NCI-H345 (cell line): ENCODE data around the gene NFATC4.

Experiments used
- DNase-seq: peaks from one replicate; lab custom pipeline; 2025; lab: John Stamatoyannopoulos, UW

NFATC4 gene

DNA sequence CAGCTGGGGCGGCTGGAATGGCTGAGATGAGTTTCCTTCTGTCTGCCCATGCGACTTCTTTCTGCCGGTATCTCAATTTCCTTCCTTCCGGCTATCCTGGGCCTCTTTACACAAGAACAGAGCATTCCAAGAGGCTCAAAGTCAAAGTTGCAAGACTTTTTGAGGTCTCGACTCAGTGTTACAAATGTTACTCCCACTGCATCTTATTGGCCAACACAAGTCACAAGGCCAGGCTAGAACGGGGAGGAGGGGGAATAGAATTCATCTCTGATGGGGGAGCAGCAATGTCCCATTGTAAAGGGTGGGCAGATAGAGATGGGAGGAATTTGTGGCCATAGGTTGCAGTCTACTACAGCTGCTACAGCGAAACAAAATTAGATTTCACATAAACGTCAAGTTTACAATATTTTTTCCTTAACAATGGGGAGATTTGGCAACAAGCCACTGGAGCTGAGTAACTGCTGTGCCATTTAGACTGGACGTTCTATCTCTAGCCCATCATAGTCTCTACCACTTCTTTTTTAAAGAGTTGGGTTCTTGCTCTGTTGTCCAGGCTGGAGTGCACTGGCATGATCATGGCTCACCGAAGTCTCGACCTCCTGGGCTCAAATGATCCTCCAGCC, 21.4 kb downstream of the NFATC4 start:
- no peak for DNase-seq

DNA sequence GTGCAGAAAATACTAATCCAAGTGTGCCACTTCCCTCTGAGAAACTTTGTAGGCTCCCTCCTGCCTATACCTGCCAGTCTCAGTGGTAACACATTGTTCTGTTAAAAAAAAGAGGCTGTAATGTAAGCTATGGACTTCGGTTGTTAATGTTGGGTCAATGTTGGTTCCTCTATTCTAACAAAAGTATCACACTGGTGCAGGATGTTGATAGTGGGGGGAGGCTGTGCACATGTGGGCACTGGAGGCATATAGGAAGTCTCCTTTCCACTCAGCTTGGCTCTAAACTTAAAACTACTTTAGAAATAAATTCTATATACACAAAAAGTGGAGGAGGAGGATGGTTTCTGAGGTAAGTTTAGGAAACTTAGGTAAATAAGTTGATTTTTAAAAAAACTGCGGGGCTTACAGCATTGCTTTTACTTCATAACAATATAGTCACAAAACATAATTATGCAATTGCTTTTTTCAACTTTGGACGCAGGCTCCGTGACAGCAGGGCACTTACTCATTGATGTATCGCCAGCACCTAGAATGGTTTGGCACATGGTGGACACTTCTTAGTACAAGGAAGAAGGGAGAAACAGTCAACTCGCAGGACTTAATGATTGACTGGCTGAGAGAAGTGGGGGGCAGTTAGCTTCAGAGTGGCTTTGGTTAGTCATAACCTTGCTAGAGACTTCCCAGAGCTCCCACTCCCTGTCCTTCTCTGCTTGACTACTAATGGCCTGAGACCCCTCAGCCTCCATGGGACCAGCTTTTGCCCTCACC, 22.9 kb downstream of the NFATC4 start:
- no peak for DNase-seq

DNA sequence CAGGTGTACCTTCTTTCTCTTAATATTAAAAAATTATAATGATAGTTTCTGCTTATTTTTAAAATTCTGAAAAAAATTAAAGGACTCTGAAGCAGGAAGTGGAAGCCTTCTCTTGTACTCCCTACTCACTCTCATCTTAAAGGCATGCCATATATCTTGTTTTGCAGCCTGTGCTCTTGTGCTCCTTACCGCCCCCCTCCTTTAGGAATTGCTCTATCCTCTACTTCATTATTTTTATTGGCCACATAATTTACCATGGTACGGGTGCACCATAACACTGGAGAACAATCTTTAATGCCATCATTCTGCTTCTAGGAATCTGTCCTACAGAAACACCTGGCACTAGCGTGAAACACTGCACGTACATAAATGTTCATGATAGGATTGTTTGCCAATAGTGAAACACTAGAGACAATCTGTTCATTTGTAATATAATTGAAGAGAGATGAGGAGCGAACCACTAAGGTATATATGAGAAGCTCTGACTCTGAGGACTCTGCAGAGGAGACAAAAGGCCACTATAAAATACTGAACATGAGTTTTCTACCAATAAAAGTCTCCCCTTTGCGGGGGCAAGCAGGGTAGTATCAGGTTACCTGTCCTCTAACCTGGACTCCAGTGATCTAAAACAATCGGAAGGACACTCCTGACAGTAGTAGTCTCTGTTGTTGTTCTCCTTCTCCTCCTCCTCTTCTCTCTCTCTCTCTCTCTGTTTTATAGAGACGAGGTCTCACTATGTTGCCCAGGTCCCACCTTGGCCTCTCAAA, 24.5 kb downstream of the NFATC4 start:
- peak; percentile 41 for DNase-seq

DNA sequence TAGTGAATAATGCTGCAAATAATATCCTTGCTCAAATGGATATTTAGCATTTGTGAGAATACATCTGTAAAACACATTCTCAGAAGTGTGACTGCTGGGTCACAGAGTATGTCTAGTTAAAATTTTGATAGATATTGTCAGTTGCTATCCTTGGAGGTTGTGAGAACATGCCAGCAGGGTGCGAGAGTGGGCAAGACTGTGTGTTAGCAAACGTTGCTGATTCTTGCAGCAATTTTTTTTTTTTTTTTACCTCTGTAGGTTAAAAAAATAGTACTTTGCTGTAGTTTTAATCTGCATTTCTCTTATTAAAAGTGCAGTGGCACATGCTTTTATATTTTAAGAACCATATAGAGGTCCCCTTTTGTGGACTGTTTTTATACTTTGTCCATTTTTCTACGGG, 26.3 kb downstream of the NFATC4 start:
- DNase-seq: no peak

DNA sequence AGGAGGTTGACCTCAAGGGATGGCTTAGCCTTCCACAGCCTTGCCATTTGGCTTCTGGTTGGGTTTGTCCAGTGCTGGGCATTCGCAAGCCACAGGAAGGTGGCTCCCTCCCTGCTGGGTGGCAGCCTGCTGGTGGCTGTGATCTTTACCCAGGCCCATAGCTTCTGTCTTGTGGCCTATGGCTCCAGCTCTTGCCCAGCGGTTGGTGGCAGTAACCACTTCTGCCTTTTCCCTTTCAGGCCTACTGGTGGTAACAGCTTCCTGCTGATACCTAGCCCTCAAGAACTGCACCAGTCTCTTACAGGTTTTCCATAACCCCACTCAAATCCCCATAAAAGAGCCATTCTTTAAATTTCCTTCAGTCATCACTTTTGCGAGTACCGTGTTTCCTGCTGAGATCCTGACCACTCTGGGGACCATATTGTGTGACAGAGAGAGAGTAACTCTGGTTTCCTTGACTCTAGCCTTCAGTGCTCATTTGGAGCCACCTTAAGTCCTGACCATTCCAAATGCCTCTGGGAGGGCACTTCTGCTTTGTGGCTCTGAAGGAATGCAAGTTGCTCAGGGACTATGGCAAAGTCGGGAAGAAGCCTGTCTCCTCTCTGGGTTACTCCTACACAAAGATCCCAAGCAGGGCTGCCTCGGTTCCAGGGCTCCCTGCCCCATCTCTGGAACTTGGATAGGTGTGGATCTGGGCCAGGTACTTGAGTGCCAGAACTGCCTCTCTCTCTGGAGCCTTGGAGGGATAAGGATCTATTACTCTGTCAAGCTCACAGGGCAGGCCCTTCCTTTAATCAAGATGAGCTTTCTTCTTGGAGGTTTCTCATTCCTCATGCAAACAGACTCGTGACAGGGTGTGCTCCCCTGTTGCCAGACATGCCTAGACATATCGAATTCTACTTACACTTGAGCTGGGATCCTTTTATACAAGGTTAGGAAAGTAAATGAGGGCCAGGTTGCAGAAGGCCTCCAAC, 27.9 kb downstream of the NFATC4 start:
- DNase-seq: no peak

DNA sequence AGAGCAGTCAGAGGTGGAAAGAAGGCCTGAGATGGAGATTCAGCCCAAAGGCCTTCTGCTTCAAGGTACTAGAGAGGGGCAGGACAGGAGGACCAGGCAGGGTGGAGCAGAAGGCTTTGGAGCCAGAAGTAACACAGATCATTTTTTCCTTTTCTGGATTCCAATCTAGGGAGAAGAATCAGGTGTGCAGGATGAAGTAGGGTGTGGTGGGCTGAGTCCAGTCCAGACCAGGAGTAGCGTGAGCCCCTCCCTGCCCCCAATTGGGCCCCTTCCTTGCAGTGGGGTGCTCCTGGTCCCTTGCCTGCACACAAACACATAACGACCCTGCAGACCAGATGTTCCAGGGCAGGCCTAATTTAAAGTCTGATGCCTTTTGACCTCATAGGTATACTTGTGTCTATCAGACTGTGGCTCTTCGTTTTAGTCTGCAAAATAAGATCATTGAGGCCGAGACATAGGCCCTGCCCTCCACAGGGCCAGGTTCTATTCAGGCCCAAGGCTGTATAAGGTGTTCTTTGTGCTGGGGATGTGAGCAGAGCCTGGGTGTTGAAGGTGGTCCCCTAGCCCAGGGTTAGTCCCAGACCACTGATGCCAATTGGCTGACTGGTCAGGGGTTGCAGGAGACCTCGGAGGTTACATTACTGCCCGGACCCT, 29.8 kb downstream of the NFATC4 start:
- no peak for DNase-seq

DNA sequence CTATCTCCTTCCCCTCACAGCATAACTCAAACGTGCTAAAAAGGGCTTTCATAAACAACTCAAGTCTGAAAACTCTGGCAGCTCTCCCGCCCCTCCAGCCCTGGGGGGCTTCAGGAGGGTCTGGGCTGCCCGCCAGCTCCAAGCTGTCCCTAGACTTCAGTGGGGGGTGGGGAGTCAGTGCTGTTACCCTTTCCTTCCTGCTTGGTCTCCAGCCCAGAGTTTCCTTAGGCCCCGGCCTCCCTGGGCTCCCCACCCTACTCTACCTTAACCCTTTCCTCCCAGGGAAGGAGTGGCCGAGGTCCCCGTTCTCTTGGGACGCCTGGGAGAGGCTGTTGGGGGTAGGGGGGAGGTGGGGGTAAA, 30.3 kb downstream of the NFATC4 start:
- DNase-seq: no peak

DNA sequence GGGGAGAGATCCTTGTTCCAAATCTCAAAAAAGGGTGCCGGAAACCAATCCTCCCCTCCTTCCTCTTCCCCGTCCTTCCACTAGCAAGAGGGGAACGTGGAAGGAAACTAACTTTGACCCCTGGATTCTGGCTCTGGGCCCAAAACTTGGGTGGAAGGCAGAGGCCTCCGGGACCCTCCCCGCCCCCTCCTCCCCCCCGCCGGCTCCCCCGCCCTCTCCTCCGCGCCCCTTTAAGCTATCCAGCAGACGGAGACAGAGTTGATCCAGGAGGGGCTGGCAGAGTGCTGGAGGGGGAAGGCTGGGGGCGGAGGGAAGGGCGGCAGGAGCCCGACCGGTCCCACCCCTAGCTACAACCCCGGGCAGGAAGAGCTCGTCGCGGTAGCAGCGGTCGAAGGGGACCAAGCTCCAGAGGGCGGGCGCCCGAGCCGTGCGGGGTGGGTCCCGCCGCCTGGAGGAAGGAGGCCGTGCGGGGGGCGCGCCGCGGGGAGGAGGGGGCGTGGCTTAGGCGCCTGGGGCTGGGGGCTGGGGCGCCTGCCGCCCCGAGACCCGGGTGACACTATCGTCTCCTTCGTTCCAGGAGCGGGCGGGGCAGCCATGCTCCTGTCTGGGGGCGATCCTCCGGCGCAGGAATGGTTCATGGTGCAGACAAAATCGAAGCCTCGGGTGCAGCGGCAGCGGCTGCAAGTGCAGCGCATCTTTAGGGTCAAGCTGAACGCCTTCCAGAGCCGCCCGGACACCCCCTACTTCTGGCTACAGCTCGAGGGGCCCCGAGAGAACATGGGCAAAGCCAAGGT, 30.9 kb downstream of the NFATC4 start, which contains the start of gene NYNRIN:
Gene NYNRIN, plus strand, starts transcription at position 351 of the 794 bp plus-strand sequence. Its CDS starts 244 bp downstream, at position 595.
- peak; percentile 36 for DNase-seq

DNA sequence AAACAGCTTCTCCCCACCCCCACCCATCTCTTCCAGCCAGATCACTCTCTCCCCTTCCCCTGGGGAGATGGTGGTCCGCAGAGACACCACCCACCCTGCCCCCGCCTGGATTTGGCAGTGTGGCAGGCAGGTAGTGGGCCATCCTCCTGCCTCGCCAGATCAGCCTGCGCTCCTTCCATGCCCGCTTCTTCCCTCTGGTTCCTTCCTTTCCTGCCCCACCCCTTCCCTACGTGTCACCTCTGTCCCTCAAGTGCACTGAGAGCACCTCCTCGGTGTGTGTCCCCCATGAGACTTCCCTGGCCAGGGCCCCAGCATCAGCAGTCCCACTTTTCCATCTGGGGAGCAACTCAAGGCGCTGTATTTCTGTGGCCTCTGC, 31.5 kb downstream of the NFATC4 start:
- no peak for DNase-seq

DNA sequence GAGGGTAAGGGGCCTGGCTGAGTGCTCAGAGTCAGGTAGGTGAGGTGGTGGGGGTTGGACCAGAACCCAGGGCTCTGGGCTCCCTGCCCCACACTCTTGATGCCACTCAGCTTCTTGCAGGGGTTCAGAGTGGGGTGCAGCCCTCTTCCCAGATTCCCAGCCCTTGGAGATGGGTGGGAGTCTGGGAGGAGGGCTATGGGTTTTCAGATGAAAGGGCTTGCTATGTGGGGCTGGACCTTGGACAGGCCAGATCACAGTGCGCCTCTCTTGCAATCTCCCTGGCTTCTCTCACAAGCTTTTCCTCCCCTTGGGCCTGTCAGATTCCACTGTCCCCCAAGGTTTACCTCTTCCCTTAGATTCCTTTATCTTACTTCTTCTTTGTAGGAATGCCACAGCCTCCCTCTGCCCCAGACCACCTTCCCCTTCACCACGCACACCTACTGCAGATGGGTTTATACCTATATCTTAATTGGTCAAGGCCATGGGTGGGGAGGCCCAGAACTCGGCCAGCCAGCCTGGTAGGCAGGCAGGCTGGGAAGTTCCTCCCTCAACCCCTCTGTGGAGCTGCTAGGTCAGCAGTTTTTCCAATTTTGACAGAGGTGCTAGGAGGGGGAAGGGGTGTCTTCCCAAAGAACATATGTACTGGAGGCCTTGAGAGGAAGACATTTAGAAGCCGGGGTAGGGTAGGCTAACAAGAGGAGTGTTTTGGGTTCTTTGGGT, 32.2 kb downstream of the NFATC4 start:
- no peak for DNase-seq

DNA sequence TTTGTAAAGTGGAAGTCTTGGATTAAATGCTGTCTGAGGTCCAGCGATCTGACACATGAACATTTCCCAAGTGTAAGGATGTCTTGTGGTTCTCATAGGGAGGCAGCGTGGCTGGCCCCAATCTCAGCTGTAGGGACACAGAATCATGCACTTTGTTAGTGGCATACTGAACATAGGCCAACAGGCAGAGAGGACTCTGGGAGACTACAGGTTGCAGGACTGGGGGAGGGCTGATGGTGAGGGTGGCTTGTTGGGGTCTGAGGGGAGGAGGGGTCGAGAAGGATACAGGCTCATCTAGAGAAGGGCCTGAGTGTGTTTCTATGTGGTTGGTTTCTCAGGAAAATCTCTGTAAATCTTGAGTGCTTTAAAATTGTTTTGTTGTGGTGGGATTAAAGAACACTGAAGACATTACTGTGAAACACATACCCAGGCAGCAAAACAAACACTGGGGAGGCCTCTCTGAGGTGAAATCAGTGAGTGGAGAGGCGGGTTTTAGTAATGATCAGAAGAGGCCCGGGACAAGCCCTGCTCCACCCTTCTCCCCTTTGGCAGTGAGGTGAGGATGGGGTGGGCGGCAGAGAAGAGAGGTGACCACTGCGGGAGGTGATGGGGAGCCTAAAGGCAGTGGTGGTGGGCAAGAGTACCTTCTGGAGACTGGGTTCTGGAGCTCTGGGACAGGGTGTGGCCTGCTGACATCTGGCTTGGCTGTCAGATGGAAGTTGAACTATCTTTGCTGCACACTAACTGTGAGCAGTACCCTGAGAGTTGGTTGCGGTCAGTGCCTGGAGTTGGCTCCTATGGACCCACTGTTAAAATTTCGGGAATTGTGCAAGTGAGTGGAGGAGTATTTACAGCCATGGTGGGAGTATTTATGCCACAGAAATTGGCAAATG, 34.1 kb downstream of the NFATC4 start:
- DNase-seq: no peak

DNA sequence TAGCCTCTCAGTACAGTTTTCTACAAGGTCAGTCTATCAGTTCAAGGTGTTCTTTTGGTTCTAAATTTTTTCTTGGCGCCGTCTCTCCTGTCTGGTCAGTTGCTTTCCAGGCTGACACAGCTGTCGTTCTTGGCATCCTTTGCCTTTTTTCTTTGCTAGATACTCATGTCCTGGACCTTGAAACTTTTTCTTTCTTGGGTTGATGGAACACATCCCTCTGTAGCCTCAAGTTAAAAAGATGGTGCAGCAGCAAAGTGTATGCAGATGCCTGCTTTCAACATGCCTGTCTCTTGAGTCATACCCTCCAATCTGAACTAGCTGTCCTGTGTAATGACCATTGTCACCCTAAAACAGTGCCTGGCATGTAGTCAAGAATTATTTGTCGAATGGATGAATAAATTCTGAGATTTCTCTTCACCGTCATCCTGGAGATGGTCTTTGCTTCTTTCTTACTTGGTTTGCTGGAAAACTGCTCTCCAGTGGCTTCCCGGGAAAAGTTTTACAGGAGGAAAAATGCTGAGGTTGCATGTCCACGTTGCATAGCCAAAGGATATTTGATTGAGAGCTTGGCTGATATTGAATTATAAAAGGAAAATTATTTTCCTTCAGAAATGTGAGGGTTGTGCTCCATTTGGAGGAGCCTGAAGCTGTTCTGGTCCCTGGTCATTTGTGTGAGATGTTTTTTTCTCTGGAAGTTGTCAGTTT, 35.5 kb downstream of the NFATC4 start:
- no peak for DNase-seq

DNA sequence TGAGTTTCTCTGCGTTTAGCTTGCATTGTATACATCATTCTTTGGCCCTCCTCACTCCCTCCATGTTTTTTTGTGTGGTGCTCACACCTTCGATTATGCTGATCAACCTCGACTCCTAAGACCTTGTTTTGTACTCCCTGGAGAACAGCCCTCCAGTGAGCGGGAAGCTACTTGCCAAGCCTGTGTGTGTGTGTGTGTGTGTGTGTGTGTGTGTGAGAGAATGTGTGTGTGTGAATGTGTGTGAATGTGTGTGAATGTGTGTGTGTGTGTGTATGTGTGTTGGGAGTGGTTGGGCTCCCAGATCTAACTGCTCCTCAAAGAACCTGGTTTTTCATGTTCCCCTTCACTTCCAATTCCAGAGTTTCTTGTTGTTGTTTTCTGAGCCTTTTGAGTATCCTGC, 36.8 kb downstream of the NFATC4 start:
- DNase-seq: no peak

DNA sequence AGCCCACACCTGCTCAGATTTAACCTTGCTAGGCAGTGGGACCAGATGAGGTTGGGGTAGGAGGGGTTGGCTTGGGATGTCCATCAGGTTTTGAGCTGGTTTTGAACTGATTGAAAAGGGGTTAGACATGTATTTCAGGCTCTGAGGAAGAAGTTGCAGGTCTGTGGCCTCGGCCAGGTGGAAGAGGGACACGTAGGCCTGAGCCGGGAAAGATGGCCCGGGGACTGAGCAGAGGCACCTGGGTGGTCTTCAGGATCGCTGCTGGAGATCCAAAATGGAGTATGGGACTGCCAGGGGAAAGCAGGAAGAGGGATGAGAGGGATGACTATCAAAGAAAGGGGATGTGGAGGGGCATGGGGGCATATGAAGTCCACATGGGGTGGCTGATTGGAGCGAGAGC, 38.4 kb downstream of the NFATC4 start:
- no peak for DNase-seq

DNA sequence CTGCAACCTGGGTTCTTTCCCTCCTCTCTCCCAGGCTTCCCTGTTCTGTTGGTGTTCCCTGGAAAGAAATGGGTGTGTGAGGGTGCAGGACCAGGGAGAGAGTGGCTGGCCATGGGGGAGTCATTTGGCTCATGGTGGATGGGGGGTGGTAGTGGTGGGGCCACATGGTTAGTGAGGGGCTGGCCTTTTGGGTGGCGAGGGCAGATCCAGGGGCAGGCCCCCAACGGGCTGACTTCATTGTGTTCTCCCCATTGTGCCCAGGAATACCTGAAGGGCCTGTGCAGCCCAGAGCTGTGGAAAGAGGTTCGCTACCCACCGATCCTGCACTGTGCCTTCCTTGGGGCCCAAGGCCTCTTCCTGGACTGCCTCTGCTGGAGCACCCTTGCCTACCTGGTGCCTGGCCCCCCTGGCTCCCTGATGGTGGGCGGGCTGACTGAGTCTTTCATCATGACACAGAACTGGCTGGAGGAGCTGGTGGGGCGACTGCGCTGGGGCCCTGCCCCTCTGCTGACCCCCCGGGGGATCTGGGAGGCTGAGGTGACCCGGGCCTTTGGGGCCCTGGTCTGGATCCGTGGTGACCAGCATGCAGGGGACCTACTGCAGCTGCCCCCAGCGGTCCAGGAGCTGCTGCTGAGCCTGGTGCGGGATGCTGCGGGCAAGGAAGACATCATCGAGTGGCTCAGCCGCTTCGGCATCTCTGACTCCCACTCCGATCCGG, 39.8 kb downstream of the NFATC4 start:
- no peak for DNase-seq

DNA sequence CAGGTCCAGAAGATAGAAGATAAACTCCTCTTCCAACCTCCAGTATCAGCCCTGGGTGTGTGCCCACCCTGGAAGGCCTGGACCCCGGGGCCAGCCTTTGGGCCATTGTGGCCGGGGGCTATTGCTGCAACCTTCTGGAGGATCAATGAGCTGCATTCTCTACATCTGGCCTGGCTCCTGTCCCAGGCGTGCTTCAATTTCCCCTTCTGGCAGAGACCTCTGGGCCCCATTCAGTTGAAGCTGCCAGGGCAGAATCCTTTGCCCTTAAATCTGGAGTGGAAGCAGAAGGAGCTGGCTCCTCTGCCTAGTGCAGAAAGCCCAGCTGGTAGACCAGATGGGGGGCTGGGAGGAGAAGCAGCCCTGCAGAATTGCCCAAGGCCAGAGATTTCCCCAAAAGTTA, 40.8 kb downstream of the NFATC4 start:
- DNase-seq: no peak

DNA sequence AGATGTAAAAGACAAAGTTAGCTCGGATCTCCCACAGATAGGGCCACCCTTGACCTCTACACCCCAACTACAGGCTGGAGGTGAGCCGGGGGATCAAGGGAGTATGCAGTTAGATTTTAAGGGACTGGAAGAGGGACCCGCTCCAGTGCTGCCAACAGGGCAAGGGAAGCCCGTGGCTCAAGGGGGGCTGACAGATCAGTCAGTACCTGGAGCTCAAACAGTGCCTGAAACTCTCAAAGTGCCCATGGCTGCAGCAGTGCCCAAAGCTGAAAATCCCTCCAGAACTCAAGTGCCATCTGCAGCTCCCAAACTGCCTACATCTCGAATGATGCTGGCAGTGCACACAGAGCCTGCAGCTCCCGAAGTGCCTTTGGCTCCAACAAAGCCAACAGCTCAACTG, 41.2 kb downstream of the NFATC4 start:
- no peak for DNase-seq

DNA sequence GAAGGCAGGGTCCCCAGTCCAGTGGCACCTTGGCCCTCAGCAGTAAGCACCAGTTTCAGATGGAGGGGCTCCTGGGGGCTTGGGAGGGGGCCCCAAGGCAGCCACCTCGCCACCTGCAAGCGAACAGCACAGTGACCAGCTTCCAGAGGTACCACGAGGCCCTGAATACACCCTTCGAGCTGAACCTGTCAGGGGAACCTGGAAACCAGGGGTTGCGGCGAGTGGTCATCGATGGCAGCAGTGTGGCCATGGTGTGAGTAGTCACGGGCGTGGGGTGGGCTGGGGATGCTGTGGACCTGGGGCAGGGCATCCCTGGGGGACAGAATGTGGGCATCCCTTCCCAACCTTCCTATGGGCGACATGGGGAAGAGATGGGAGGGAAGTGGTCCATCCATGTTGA, 42.0 kb downstream of the NFATC4 start:
- no peak for DNase-seq
